Immature natural killer cell (primary cell): ENCODE measurements around the gene ZFHX2. TPM values are rescaled to one million over a fixed set of nuclear protein-coding genes. Genes with fewer than 3 reads are reported as not detected.

Experiments
- DNase-seq, 3 donors: peaks; one replicate each; pipeline ENCODE4 v3.0.0; 2022; ENCODE audit warnings: mixed read lengths in 1 of 3
- H3K27ac Mint-ChIP-seq, 6 donors: one replicate each; pipeline ENCODE4 v1.8.0; 2020; ENCODE audit warnings: mixed read lengths in 6 of 6, mild to moderate bottlenecking in 5 of 6, inconsistent platforms in 4 of 6, moderate library complexity in 3 of 6
- H3K27me3 Mint-ChIP-seq, 3 donors: one replicate each; pipeline ENCODE4 v1.8.0; 2020 to 2021; ENCODE audit warnings: low read depth in 3 of 3, mild to moderate bottlenecking in 3 of 3, mixed read lengths in 3 of 3, moderate library complexity in 3 of 3, inconsistent platforms in 1 of 3
- H3K36me3 Mint-ChIP-seq, 3 donors: one replicate each; pipeline ENCODE4 v1.8.0; 2020; ENCODE audit warnings: mixed read lengths in 3 of 3, inconsistent platforms in 2 of 3, mild to moderate bottlenecking in 2 of 3
- H3K4me1 Mint-ChIP-seq, 2 donors: one replicate each; pipeline ENCODE4 v1.8.0; 2020; ENCODE audit warnings: inconsistent platforms in 2 of 2, mild to moderate bottlenecking in 2 of 2, mixed read lengths in 2 of 2, moderate library complexity in 1 of 2
- H3K4me3 Mint-ChIP-seq, 5 donors: one replicate each; pipeline ENCODE4 v1.8.0; 2020; ENCODE audit warnings: mild to moderate bottlenecking in 5 of 5, mixed read lengths in 5 of 5, inconsistent platforms in 3 of 5, moderate library complexity in 3 of 5
- H3K9me3 Mint-ChIP-seq, 6 donors: one replicate each; pipeline ENCODE4 v1.8.0; 2020; ENCODE audit warnings: mild to moderate bottlenecking in 6 of 6, mixed read lengths in 6 of 6, inconsistent platforms in 4 of 6, moderate library complexity in 3 of 6
- polyA plus RNA-seq, 3 donors: library from polyadenylated mRNA; unstranded; fragments of 300-500 nt; fragmentation: Illumina TruSeq; gene quantifications; one replicate each; pipeline ENCODE4 v1.2.3, GENCODE V29; 2021

ZFHX2 gene
- polyA plus RNA-seq, 3 donors from 2014 or later, result 0.12 TPM; not detected in 2

- H3K27me3 Mint-ChIP-seq, result peaks cover under 1 to 2% (median 2%) of the 10 kb centered on the region in 3 donors
- H3K4me1 Mint-ChIP-seq, result peaks cover 24 to 32% of the 10 kb centered on the region in 2 donors
- no peak overlapping the region for H3K4me3 Mint-ChIP-seq
- H3K9me3 Mint-ChIP-seq, result no peaks in the 10 kb centered on the region
- DNase-seq, result no peak
- peaks cover 5 to 13% (median 7%) of the 10 kb centered on the region in 3 donors for H3K36me3 Mint-ChIP-seq
- peak overlapping the region in 3 of 6 donors; percentile 8 to 61 (median 31) for H3K27ac Mint-ChIP-seq
Observed at GRCh38 chr14:23561873-23562821, 10.6 kb upstream of the ZFHX2 start.

GRCh38 chr14:23561259-23561658 is 9.7 kb upstream of the ZFHX2 start:
- H3K27me3 Mint-ChIP-seq, result peaks cover 0 to 2% (median 2%) of the 10 kb centered on the region in 3 donors
- no peaks in the 10 kb centered on the region for H3K9me3 Mint-ChIP-seq
- no peak for DNase-seq
- H3K4me1 Mint-ChIP-seq, result peaks cover 25 to 32% of the 10 kb centered on the region in 2 donors
- H3K36me3 Mint-ChIP-seq, result peaks cover 5 to 13% (median 7%) of the 10 kb centered on the region in 3 donors
- no peak overlapping the region for H3K4me3 Mint-ChIP-seq
- H3K27ac Mint-ChIP-seq, result no peak overlapping the region

GRCh38 chr14:23559926-23560520 is 8.5 kb upstream of the ZFHX2 start:
- H3K4me1 Mint-ChIP-seq, result peaks cover 32 to 43% of the 10 kb centered on the region in 2 donors
- no peaks in the 10 kb centered on the region for H3K9me3 Mint-ChIP-seq
- H3K27ac Mint-ChIP-seq, result peak overlapping the region in 2 of 6 donors; percentile 60 to 71
- DNase-seq, result no peak
- peaks cover 5 to 13% (median 7%) of the 10 kb centered on the region in 3 donors for H3K36me3 Mint-ChIP-seq
- peaks cover 0 to 6% (median 2%) of the 10 kb centered on the region in 3 donors for H3K27me3 Mint-ChIP-seq
- no peak overlapping the region for H3K4me3 Mint-ChIP-seq

GRCh38 chr14:23559010-23559925 is 7.7 kb upstream of the ZFHX2 start:
- peaks cover 32 to 36% of the 10 kb centered on the region in 2 donors for H3K4me1 Mint-ChIP-seq
- H3K27ac Mint-ChIP-seq, result peak overlapping the region in 1 of 6 donors; percentile 49
- H3K4me3 Mint-ChIP-seq, result no peak overlapping the region
- H3K36me3 Mint-ChIP-seq, result peaks cover 5 to 11% (median 7%) of the 10 kb centered on the region in 3 donors
- peaks cover 0 to 6% (median 2%) of the 10 kb centered on the region in 3 donors for H3K27me3 Mint-ChIP-seq
- no peaks in the 10 kb centered on the region for H3K9me3 Mint-ChIP-seq
- peak; percentile 46 to 63 (median 59) for DNase-seq

- Mint-ChIP-seq H3K36me3 (peaks cover 5 to 8% (median 7%) of the 10 kb centered on the region in 3 donors), H3K27me3 (peaks cover 0 to 6% (median 2%) of the 10 kb centered on the region in 3 donors), H3K4me1 (peaks cover 29 to 35% of the 10 kb centered on the region in 2 donors), H3K9me3 (no peaks in the 10 kb centered on the region), H3K27ac (peak overlapping the region; percentile 34 to 88 (median 84)), H3K4me3 (peak overlapping the region in 1 of 5 donors; percentile 10)
- DNase-seq, result no peak
Observed at GRCh38 chr14:23558346-23559009, 6.9 kb upstream of the ZFHX2 start.

GRCh38 chr14:23557946-23558345 is 6.4 kb upstream of the ZFHX2 start:
- no peaks in the 10 kb centered on the region for H3K9me3 Mint-ChIP-seq
- peaks cover 28 to 32% of the 10 kb centered on the region in 2 donors for H3K4me1 Mint-ChIP-seq
- peak overlapping the region; percentile 53 to 78 (median 77) for H3K4me3 Mint-ChIP-seq
- peak overlapping the region; percentile 67 to 88 (median 84) for H3K27ac Mint-ChIP-seq
- peaks cover 0 to 6% (median 2%) of the 10 kb centered on the region in 3 donors for H3K27me3 Mint-ChIP-seq
- H3K36me3 Mint-ChIP-seq, result peaks cover 2 to 6% (median 5%) of the 10 kb centered on the region in 3 donors
- DNase-seq, result no peak

GRCh38 chr14:23557521-23557920 is 6.0 kb upstream of the ZFHX2 start:
- peak overlapping the region; percentile 53 to 78 (median 77) for H3K4me3 Mint-ChIP-seq
- H3K36me3 Mint-ChIP-seq, result peaks cover 0 to 4% (median 3%) of the 10 kb centered on the region in 3 donors
- peaks cover 0 to 6% (median 2%) of the 10 kb centered on the region in 3 donors for H3K27me3 Mint-ChIP-seq

GRCh38 chr14:23556700-23557440 is 5.3 kb upstream of the ZFHX2 start:
- Mint-ChIP-seq H3K36me3 (peaks cover 0 to 4% (median 3%) of the 10 kb centered on the region in 3 donors), H3K9me3 (no peaks in the 10 kb centered on the region), H3K4me1 (peaks cover 26 to 33% of the 10 kb centered on the region in 2 donors), H3K4me3 (peak overlapping the region; percentile 92 to 98 (median 97)), H3K27me3 (peaks cover 0 to 6% (median 4%) of the 10 kb centered on the region in 3 donors), H3K27ac (peak overlapping the region; percentile 79 to 97 (median 96))
- no peak for DNase-seq

More at GRCh38 chr14:23557521-23557920, 6.0 kb upstream of the ZFHX2 start:
- H3K27ac Mint-ChIP-seq, result peak overlapping the region; percentile 67 to 88 (median 84)
- no peaks in the 10 kb centered on the region for H3K9me3 Mint-ChIP-seq
- DNase-seq, result no peak
- peaks cover 25 to 29% of the 10 kb centered on the region in 2 donors for H3K4me1 Mint-ChIP-seq

GRCh38 chr14:23555882-23556699 is 4.5 kb upstream of the ZFHX2 start, which contains the start of gene THTPA:
Gene THTPA, plus strand, starts transcription at chr14:23556271. Its CDS starts 487 bp downstream, at chr14:23556758.
- peak; percentile 89 to 90 (median 89) for DNase-seq
- Mint-ChIP-seq H3K27me3 (peaks cover 0 to 9% (median 6%) of the 10 kb centered on the region in 3 donors), H3K4me3 (peak within 1 kb of the TSS; percentile 92 to 98 (median 97)), H3K9me3 (no peaks in the 10 kb centered on the region), H3K36me3 (peaks cover 0 to 4% (median 3%) of the 10 kb centered on the region in 3 donors), H3K27ac (peak within 1 kb of the TSS; percentile 79 to 97 (median 96)), H3K4me1 (peaks cover 32 to 41% of the 10 kb centered on the region in 2 donors)

GRCh38 chr14:23555533-23555881 is 3.9 kb upstream of the ZFHX2 start:
- peak overlapping the region; percentile 79 to 97 (median 96) for H3K27ac Mint-ChIP-seq
- H3K4me3 Mint-ChIP-seq, result peak overlapping the region; percentile 92 to 98 (median 97)
- H3K36me3 Mint-ChIP-seq, result peaks cover 0 to 3% (median 0%) of the 10 kb centered on the region in 3 donors
- peaks cover 34 to 43% of the 10 kb centered on the region in 2 donors for H3K4me1 Mint-ChIP-seq
- DNase-seq, result no peak
- H3K27me3 Mint-ChIP-seq, result peaks cover 1 to 10% (median 6%) of the 10 kb centered on the region in 3 donors
- H3K9me3 Mint-ChIP-seq, result no peaks in the 10 kb centered on the region

GRCh38 chr14:23550812-23551265 is 726 bp downstream of the ZFHX2 start:
- no peaks in the 10 kb centered on the region for H3K36me3 Mint-ChIP-seq
- no peak for DNase-seq
- H3K27ac Mint-ChIP-seq, result peak overlapping the region in 1 of 6 donors; percentile 67
- H3K4me3 Mint-ChIP-seq, result peak overlapping the region in 2 of 5 donors; percentile 86 to 87
- peaks cover 14 to 23% of the 10 kb centered on the region in 2 donors for H3K4me1 Mint-ChIP-seq
- no peaks in the 10 kb centered on the region for H3K9me3 Mint-ChIP-seq
- peaks cover 1 to 8% (median 1%) of the 10 kb centered on the region in 3 donors for H3K27me3 Mint-ChIP-seq
